ENCODE results near the gene MTHFSD.

Gene MTHFSD

GRCh38 chr16:86568677-86569623, 13.9 kb upstream of the MTHFSD start:
- no peak for DNase-seq

GRCh38 chr16:86567701-86568581, 12.9 kb upstream of the MTHFSD start:
- DNase-seq: no peak

GRCh38 chr16:86566966-86567700, 12.1 kb upstream of the MTHFSD start:
- DNase-seq: no peak

GRCh38 chr16:86566601-86566965, 11.5 kb upstream of the MTHFSD start, which contains the start of gene FOXC2:
FOXC2 (plus strand) TSS chr16:86566829; CDS start chr16:86567336, 507 bp downstream.
- no peak for DNase-seq

GRCh38 chr16:86565644-86566511, 10.8 kb upstream of the MTHFSD start:
- no peak for DNase-seq

GRCh38 chr16:86565181-86565631, 10.2 kb upstream of the MTHFSD start:
- no peak for DNase-seq

- peak; percentile 61 for DNase-seq
Measured at GRCh38 chr16:86563469-86564345, 8.7 kb upstream of the MTHFSD start.

GRCh38 chr16:86562356-86562755, 7.3 kb upstream of the MTHFSD start:
- DNase-seq: no peak

DNA sequence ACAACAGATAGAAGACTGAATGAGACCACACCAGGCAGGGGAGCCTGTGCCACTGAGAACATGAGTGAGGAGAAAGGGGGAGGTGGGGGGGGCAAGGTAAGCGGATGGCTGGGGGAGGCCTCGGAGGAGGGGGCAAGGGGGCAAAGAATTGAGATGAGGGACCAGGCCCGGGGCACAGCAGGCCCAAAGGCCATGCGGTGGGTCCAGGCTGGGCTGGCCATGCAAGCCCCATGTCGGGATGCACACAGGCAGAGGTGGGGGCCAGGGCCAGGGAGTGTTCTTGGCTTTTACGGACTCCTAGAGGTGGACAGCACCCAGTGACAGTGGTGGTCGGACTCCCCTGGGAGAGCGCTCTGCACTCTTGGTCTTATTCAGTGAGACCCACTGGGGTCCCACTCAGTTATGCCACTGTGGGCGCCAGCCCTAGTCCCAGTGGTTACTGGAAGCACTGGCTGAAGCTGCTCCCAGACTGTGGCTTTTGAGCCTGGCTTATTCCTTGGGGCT, 4.8 kb upstream of the MTHFSD start:
- no peak for DNase-seq

GRCh38 chr16:86558355-86559193, 3.5 kb upstream of the MTHFSD start:
- DNase-seq: no peak

DNA sequence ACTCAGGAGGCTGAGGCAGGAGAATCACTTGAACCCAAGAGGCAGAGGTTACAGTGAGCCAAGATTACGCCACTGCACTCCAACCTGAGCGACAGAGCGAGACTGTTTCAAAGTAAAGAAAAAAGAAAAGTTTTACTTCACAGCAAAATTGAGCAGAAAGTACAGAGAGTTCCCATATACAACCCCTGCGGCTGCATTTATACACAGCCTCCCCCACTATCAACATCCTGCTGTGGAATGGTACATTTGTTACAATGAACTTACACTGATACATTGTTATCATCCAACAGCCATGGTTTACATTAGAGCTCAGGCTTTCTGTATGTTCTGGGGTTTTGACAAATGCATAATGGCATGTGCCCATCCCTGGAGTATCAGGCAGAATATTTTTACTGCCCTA, 2.6 kb upstream of the MTHFSD start:
- no peak for DNase-seq

DNA sequence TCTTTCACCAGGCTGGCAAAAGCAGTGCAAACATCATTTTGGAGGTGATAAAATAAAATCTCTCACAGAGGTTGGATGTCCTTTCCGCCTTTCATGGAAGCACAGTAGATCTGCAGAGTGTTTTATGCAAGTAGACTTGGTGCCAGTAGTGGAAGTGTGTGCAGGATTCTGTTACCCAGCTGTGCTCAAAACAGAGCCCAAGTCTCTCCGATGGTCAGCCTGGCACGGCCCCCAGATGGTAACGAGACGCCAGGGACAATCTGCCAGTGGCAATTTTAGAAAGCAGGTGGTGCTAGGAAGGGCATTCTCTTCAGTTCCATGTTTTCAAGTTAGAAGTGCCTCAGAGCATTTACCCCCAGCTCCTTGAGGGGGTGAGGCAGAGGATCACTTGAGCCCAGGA, 1.5 kb upstream of the MTHFSD start:
- DNase-seq: no peak

DNA sequence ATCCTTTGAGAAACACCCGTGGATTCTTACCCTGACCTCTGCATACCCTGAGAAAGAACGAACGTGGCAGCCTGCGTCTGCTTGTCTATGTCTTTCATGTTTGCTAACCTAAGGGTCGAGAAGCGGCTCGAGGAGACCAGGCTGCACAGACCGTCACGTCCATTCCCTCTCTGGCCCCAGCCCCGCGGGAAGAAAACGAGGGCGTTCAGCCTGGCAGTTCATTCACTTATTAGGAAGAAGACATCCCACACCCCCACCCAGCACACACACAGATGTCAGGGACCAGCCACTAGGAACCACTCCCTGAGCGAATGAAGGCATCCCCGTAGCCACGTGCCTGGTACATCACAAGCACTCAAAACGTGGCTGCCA, 655 bp upstream of the MTHFSD start:
- DNase-seq: no peak

- DNase-seq: no peak
Measured at GRCh38 chr16:86554599-86554916, 477 bp downstream of the MTHFSD start.

- DNase-seq: no peak
Measured at GRCh38 chr16:86553356-86553755, 1.7 kb downstream of the MTHFSD start.

DNA sequence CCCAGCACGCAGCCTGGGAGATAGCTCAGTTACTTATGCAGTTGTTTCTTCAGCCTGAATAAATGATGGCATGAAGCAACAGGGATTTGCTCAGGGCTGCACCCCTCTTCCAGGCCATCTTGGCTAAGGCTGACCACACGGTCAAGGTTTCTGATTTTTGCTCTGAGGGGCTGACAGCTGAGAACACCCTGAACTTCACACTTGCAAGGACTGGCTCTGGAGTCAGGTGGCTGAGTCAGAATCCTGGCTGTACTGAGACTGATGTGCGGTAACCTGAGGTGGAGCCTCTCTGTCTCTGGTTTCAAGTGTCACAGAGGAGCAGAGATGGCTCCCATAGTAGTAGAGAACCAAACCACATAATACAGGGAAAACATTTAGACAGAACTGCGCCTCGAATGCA, 4.8 kb downstream of the MTHFSD start:
- no peak for DNase-seq

GRCh38 chr16:86549893-86550190, 5.2 kb downstream of the MTHFSD start:
- no peak for DNase-seq

- DNase-seq: no peak
Measured at GRCh38 chr16:86549076-86549892, 5.8 kb downstream of the MTHFSD start.

- no peak for DNase-seq
Measured at GRCh38 chr16:86547286-86547685, 7.7 kb downstream of the MTHFSD start.

Measured in SHP77 treated with DMSO at 0.1 percent for 48 hours (cell line).